ENCODE data around the gene GTF3C4.

The GTF3C4 gene

DNA sequence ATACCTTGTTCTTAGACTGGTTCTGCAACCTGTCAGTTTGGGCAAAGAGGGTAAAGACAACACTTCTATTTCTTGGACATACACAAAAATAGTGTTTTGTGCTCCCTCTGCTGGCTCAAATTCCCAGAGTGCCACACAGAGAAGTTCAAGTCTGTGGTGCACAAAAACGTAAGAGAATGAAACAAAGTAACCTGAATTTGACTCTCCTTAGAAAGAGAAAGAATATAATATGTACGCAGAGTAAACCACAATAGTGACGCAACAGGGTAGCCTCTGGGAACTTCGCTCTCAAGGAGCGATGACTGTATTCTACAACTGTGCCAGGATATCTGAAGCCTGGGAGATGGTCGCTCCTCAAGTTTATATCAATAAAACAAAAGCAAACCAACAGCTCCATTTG lies 19.0 kb upstream of the GTF3C4 start:
- Histone ChIP-seq H3K79me2 (ENCODE audit: insufficient read depth, low read length) (peaks cover 6% of the 10 kb centered on the region; the same call in 1 of the 2 replicates), H2AFZ (ENCODE audit: low read length) (no peak overlapping the region), H4K20me1 (ENCODE audit: insufficient read depth, low read length) (no peaks in the 10 kb centered on the region), H3K4me1 (ENCODE audit: insufficient read depth, low read length, severe bottlenecking) (no peaks in the 10 kb centered on the region), H3K27me3 (ENCODE audit: insufficient read depth, low read length) (no peaks in the 10 kb centered on the region), H3K9me3 (ENCODE audit: low read length) (no peaks in the 10 kb centered on the region), H3K4me3 (ENCODE audit: low read depth, low read length, poor library complexity, severe bottlenecking) (no peak overlapping the region), H3K4me2 (ENCODE audit: low read length) (no peak overlapping the region), H3F3A (ENCODE audit: insufficient read depth, low read length) (no peaks in the 10 kb centered on the region), H3K36me3 (ENCODE audit: insufficient read depth, low read length) (peaks cover 77% of the 10 kb centered on the region), H3K9ac (ENCODE audit: low read length) (no peak overlapping the region), H3K9me2 (ENCODE audit: low read depth, low read length) (no peaks in the 10 kb centered on the region), H3K27ac (ENCODE audit: low read depth, low read length, poor library complexity, severe bottlenecking) (no peak overlapping the region)
- no peak for TF ChIP-seq EZH2 (IDR thresholded peaks at IDR 0.05; ENCODE audit: borderline replicate concordance, low read length)
- TF ChIP-seq, protein P1, sequence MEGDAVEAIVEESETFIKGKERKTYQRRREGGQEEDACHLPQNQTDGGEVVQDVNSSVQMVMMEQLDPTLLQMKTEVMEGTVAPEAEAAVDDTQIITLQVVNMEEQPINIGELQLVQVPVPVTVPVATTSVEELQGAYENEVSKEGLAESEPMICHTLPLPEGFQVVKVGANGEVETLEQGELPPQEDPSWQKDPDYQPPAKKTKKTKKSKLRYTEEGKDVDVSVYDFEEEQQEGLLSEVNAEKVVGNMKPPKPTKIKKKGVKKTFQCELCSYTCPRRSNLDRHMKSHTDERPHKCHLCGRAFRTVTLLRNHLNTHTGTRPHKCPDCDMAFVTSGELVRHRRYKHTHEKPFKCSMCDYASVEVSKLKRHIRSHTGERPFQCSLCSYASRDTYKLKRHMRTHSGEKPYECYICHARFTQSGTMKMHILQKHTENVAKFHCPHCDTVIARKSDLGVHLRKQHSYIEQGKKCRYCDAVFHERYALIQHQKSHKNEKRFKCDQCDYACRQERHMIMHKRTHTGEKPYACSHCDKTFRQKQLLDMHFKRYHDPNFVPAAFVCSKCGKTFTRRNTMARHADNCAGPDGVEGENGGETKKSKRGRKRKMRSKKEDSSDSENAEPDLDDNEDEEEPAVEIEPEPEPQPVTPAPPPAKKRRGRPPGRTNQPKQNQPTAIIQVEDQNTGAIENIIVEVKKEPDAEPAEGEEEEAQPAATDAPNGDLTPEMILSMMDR (IDR thresholded peaks at IDR 0.05; ENCODE audit: low read length), result peak; percentile 49

DNA sequence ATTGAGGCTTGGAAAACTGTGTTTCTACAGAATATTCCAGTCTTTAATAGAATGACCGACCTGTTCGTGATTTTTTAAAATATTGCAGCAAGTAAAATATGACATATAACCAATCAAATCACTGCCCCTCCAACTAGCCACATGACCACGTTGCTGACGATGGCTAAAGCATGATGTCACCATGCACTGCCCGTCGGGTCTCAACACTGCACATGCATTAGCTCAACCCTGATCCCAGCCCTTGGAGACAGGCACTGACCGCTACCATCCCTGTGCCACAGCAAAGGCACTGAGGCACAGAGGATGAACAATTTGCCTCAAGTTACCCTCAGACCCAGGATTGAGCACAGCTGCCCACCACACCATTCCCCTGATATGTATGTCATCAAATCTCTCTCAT lies 14.0 kb upstream of the GTF3C4 start:
- Histone ChIP-seq H3K9me2 (ENCODE audit: low read depth, low read length) (no peaks in the 10 kb centered on the region), H3K4me1 (ENCODE audit: insufficient read depth, low read length, severe bottlenecking) (no peaks in the 10 kb centered on the region), H3K27me3 (ENCODE audit: insufficient read depth, low read length) (no peaks in the 10 kb centered on the region), H3K9ac (ENCODE audit: low read length) (no peak overlapping the region), H3F3A (ENCODE audit: insufficient read depth, low read length) (no peaks in the 10 kb centered on the region), H3K36me3 (ENCODE audit: insufficient read depth, low read length) (peaks cover 72% of the 10 kb centered on the region), H3K4me3 (ENCODE audit: low read depth, low read length, poor library complexity, severe bottlenecking) (no peak overlapping the region), H4K20me1 (ENCODE audit: insufficient read depth, low read length) (no peaks in the 10 kb centered on the region), H2AFZ (ENCODE audit: low read length) (no peak overlapping the region), H3K27ac (ENCODE audit: low read depth, low read length, poor library complexity, severe bottlenecking) (no peak overlapping the region), H3K4me2 (ENCODE audit: low read length) (no peak overlapping the region), H3K9me3 (ENCODE audit: low read length) (no peaks in the 10 kb centered on the region), H3K79me2 (ENCODE audit: insufficient read depth, low read length) (peaks cover 6% of the 10 kb centered on the region; the same call in 1 of the 2 replicates)
- TF ChIP-seq, protein P1 (IDR thresholded peaks at IDR 0.05; ENCODE audit: low read length), result no peak
- no peak for TF ChIP-seq EZH2 (IDR thresholded peaks at IDR 0.05; ENCODE audit: borderline replicate concordance, low read length)

DNA sequence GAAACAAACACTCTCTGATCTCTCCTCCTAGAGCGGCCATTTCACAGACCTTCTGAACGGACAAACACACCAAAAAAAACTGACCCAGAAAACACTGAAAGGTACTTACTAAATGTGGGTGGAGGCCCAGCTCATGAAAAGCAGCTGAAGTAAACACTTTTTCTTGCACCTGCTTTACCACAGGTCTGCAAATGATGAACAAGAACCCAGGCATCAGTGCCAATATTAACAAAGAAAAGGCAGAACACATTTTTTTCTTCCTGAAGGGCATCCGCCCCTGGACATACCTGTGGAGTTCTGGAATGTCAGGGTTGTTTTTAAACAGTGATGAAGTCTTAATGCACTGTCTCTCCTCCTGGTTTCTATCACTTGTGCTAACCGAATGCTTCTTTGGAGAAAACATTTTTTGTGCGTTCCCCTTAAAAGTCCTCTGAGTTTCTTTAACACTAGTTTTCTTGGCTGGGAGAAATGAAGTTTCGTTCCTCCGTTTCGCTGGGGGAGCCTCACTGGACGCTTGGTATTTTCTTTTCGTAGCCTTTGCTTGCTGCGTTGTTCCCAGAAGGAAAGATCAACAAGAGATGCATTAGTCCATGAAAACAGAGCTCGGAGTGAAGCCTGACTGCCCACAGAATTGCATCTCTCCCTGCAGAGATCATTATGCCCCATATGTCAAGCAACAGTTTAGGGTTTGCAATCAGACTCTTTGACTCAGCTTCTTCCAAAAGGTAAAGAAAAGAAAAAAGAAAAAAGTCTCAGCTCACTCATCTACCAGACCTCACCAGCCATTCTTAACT lies 7.9 kb upstream of the GTF3C4 start:
- no peaks in the 10 kb centered on the region for H3K9me3 ChIP-seq (ENCODE audit: low read length)
- H3K36me3 ChIP-seq (ENCODE audit: insufficient read depth, low read length), result peaks cover 74% of the 10 kb centered on the region
- H3K4me3 ChIP-seq (ENCODE audit: low read depth, low read length, poor library complexity, severe bottlenecking), result no peak overlapping the region
- H3F3A ChIP-seq (ENCODE audit: insufficient read depth, low read length), result no peaks in the 10 kb centered on the region
- H4K20me1 ChIP-seq (ENCODE audit: insufficient read depth, low read length), result no peaks in the 10 kb centered on the region
- H3K9me2 ChIP-seq (ENCODE audit: low read depth, low read length), result no peaks in the 10 kb centered on the region
- TF ChIP-seq, protein P1 (IDR thresholded peaks at IDR 0.05; ENCODE audit: low read length), result no peak
- TF ChIP-seq EZH2 (IDR thresholded peaks at IDR 0.05; ENCODE audit: borderline replicate concordance, low read length), result no peak
- no peak overlapping the region for H3K4me2 ChIP-seq (ENCODE audit: low read length)
- peaks cover 20% of the 10 kb centered on the region for H3K79me2 ChIP-seq (ENCODE audit: insufficient read depth, low read length)
- no peak overlapping the region for H2AFZ ChIP-seq (ENCODE audit: low read length)
- H3K27me3 ChIP-seq (ENCODE audit: insufficient read depth, low read length), result no peaks in the 10 kb centered on the region
- no peak overlapping the region for H3K27ac ChIP-seq (ENCODE audit: low read depth, low read length, poor library complexity, severe bottlenecking)
- no peaks in the 10 kb centered on the region for H3K4me1 ChIP-seq (ENCODE audit: insufficient read depth, low read length, severe bottlenecking)
- H3K9ac ChIP-seq (ENCODE audit: low read length), result no peak overlapping the region

Data from OCI-LY1 (cell line).